HG03571 (cell line): ENCODE data around the gene GLUD1.
"Not testable (repeated sequence)": the region's sequence is repeated elsewhere in the genome, so short reads cannot be mapped to it uniquely, and the experiment has no call there.

Experiments used
- ATAC-seq: cut with Tn5 transposase; IDR thresholded peaks from one replicate; pipeline ENCODE4 v1.9.1; 2021; ENCODE audit not compliant: unreplicated experiment

Gene GLUD1

GRCh38 chr10:87053111-87053510 is 41.5 kb downstream of the GLUD1 start:
- ATAC-seq: no peak

- no peak for ATAC-seq
Measured at GRCh38 chr10:87045434-87045938, 49.2 kb downstream of the GLUD1 start.

- ATAC-seq: not testable (repeated sequence)
Measured at GRCh38 chr10:87043579-87043978, 51.1 kb downstream of the GLUD1 start.

GRCh38 chr10:87038786-87039185 is 55.9 kb downstream of the GLUD1 start:
- ATAC-seq: no peak

- no peak for ATAC-seq
Measured at GRCh38 chr10:87038286-87038717, 56.3 kb downstream of the GLUD1 start.

GRCh38 chr10:87036623-87037022 is 58.0 kb downstream of the GLUD1 start:
- ATAC-seq: no peak

GRCh38 chr10:87030912-87031635 is 63.6 kb downstream of the GLUD1 start:
- no peak for ATAC-seq

GRCh38 chr10:87030419-87030818 is 64.2 kb downstream of the GLUD1 start:
- ATAC-seq: not testable (repeated sequence)

GRCh38 chr10:87026747-87027508 is 67.7 kb downstream of the GLUD1 start:
- ATAC-seq: not testable (repeated sequence)

- not testable (repeated sequence) for ATAC-seq
Measured at GRCh38 chr10:87025285-87025958, 69.2 kb downstream of the GLUD1 start.

GRCh38 chr10:87020056-87020455 is 74.6 kb downstream of the GLUD1 start, which contains the start of gene FAM25A:
Gene FAM25A (plus strand): TSS chr10:87020294. CDS start chr10:87020325, 31 bp downstream.
- ATAC-seq: not testable (repeated sequence)

GRCh38 chr10:87019504-87019903 is 75.1 kb downstream of the GLUD1 start:
- ATAC-seq: not testable (repeated sequence)

GRCh38 chr10:87019066-87019465 is 75.6 kb downstream of the GLUD1 start:
- ATAC-seq: not testable (repeated sequence)

GRCh38 chr10:87018127-87018526 is 76.5 kb downstream of the GLUD1 start:
- not testable (repeated sequence) for ATAC-seq

GRCh38 chr10:87014986-87015716 is 79.5 kb downstream of the GLUD1 start:
- not testable (repeated sequence) for ATAC-seq

GRCh38 chr10:87013528-87013927 is 81.1 kb downstream of the GLUD1 start:
- not testable (repeated sequence) for ATAC-seq

GRCh38 chr10:87009134-87009696 is 85.4 kb downstream of the GLUD1 start:
- ATAC-seq: not testable (repeated sequence)

- ATAC-seq: not testable (repeated sequence)
Measured at GRCh38 chr10:87008303-87008702, 86.3 kb downstream of the GLUD1 start.

- ATAC-seq: not testable (repeated sequence)
Measured at GRCh38 chr10:87007674-87008073, 87.0 kb downstream of the GLUD1 start.

- ATAC-seq: not testable (repeated sequence)
Measured at GRCh38 chr10:87007124-87007523, 87.5 kb downstream of the GLUD1 start.
